ENCODE measurements around the gene SH2D1A.

DNA sequence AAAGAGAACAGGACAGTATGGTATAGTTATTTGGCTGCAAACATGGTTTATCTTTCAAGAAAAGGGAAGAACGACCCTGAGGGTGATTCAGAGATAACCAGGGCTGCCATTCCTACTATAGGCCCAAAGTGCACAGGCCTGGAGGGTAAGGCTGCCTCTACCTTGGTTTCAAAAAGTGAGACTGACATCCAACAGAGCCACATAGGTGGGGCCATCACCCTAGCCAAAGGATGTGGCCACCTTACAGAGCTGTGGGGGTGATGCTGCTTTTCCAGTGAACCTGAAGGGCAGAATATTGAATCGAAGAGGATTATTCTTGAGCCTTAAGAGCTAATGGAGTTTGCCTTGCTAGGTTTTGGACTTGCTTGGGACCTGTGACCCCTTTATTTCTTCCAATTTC, 15.7 kb downstream of the SH2D1A start:
- TF ChIP-seq, protein P1, sequence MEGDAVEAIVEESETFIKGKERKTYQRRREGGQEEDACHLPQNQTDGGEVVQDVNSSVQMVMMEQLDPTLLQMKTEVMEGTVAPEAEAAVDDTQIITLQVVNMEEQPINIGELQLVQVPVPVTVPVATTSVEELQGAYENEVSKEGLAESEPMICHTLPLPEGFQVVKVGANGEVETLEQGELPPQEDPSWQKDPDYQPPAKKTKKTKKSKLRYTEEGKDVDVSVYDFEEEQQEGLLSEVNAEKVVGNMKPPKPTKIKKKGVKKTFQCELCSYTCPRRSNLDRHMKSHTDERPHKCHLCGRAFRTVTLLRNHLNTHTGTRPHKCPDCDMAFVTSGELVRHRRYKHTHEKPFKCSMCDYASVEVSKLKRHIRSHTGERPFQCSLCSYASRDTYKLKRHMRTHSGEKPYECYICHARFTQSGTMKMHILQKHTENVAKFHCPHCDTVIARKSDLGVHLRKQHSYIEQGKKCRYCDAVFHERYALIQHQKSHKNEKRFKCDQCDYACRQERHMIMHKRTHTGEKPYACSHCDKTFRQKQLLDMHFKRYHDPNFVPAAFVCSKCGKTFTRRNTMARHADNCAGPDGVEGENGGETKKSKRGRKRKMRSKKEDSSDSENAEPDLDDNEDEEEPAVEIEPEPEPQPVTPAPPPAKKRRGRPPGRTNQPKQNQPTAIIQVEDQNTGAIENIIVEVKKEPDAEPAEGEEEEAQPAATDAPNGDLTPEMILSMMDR (IDR thresholded peaks at IDR 0.05) = no peak
- no peak for TF ChIP-seq POLR2AphosphoS5 (IDR thresholded peaks at IDR 0.05)
- TF ChIP-seq POLR2A (IDR thresholded peaks at IDR 0.05) = no peak
